Testis (tissue), 2 donors: ENCODE data around the gene FAM83D.

ENCODE experiments used
- POLR2A ChIP-seq: fragments of 450-650 bp; IDR thresholded peaks from one replicate; pipeline ENCODE4 v1.6.1; 2017; ENCODE audit warnings: antibody characterized with exemption, mild to moderate bottlenecking, moderate library complexity
- TF ChIP-seq, protein P1 (sequence below), 3 experiments: fragments of 450-650 bp in 2 of 3; fragments of 200-600 bp in 1 of 3; sonication (generic) in 1 of 3; IDR thresholded peaks; one replicate each; pipeline ENCODE4 v1.5.1; 2016 to 2019; ENCODE audit warnings: antibody characterized with exemption in 3 of 3, mild to moderate bottlenecking in 2 of 3, moderate library complexity in 1 of 3

DNA sequence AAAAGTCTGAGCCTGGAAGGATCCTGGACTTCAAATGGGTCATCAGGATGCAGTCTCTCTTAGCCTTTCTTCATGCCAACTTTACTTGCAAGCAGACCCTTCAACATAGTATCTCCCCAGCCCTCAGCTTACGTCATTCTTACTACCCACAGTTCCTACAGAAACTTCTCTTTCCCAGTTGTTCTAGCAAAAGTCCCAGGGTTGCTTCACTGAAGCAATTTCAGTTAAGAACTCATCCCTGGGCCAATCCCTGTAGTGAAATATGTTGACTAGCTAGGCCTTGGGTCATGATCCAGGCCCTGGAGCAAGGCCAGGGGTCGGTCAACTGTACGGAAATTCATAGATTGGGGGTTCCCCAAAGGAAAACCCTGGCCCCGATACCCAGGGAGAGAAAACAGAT is 8.6 kb upstream of the FAM83D start:
- TF ChIP-seq, protein P1, sequence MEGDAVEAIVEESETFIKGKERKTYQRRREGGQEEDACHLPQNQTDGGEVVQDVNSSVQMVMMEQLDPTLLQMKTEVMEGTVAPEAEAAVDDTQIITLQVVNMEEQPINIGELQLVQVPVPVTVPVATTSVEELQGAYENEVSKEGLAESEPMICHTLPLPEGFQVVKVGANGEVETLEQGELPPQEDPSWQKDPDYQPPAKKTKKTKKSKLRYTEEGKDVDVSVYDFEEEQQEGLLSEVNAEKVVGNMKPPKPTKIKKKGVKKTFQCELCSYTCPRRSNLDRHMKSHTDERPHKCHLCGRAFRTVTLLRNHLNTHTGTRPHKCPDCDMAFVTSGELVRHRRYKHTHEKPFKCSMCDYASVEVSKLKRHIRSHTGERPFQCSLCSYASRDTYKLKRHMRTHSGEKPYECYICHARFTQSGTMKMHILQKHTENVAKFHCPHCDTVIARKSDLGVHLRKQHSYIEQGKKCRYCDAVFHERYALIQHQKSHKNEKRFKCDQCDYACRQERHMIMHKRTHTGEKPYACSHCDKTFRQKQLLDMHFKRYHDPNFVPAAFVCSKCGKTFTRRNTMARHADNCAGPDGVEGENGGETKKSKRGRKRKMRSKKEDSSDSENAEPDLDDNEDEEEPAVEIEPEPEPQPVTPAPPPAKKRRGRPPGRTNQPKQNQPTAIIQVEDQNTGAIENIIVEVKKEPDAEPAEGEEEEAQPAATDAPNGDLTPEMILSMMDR (IDR thresholded peaks at IDR 0.05), result no peak
- no peak for TF ChIP-seq POLR2A
